Measurements from ENCODE around the gene HS3ST6.

DNA sequence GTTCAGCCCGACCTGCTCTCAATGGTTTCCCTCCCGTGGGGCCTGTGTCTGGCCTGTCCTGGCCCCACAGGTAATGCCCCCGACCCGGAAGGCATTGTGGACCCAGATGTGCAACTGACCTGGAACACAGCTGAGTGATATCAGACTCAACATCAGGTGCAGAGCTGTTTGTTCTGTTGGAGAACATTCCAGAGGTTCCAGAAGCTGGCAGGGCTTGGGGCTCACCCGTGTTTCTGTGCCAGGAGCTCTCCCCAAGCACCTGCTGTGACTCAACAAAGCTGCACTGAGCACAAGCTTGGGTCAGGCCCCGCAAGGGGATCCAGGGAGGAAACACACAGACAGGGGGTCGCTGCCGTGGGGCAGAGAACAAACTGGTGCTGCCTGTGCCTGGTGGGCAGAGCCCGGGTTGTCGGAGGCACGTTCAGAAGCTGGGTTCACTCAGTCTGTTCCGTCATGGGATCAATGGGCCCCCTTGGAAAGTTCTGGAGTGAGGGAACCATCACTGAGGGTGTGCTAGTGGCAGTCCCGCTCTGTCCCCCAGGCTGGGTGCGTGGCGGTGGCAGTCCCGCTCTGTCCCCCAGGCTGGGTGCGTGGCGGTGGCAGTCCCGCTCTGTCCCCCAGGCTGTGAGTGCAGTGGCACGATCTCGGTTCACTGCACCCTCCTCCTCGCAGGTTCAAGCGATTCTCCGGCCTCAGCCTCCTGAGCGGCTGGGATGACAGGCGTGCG lies 22.1 kb downstream of the HS3ST6 start:
- no peak for TF ChIP-seq CTCF (IDR thresholded peaks at IDR 0.05)
- no peak for TF ChIP-seq POLR2A (IDR thresholded peaks at IDR 0.05)

Measured in thyroid gland (tissue), 4 donors.